ENCODE data around the gene CSAD.

DNA sequence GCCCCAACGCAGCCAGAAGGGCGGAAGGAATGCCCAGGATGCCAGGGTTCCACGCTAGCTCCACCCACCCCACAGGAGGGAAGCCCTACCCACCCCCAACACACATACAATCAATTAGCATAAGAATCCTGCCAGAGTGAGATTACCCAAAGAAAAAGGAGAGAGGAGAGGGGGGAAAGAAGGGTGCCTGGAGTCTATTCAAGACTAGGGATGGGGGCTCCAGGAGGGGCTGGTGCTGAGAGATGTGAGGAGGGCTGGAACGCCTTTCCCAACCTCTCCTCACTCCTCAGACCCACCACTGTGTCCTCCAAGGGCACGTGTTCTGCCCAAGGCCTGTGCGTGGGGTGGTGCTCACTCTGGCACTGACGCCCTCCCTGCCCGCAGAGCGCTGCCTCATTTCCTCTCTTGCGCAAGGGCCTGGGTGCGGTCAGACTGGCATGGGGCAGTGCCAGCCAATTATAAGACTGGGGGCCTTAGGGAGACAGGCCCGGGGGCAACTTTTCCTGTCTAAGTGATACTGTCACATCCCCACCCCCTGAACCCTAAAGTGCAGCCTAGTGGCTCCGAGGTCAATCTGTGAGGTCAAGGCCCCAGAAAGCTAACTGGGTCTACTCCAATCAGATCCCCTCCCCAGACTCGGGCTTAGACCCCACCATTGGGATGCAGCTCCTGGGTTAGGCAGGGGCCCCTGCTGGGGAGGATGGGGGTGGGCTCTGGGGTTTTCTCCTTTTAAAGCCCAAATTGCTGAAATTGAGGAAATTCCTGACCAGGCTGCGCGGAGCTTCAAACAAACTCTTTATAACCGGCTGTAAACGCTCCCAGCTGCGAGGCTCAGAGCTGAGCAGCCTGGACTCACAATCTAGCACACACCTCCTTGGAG, 36.6 kb upstream of the CSAD start:
- TF ChIP-seq, protein P1, sequence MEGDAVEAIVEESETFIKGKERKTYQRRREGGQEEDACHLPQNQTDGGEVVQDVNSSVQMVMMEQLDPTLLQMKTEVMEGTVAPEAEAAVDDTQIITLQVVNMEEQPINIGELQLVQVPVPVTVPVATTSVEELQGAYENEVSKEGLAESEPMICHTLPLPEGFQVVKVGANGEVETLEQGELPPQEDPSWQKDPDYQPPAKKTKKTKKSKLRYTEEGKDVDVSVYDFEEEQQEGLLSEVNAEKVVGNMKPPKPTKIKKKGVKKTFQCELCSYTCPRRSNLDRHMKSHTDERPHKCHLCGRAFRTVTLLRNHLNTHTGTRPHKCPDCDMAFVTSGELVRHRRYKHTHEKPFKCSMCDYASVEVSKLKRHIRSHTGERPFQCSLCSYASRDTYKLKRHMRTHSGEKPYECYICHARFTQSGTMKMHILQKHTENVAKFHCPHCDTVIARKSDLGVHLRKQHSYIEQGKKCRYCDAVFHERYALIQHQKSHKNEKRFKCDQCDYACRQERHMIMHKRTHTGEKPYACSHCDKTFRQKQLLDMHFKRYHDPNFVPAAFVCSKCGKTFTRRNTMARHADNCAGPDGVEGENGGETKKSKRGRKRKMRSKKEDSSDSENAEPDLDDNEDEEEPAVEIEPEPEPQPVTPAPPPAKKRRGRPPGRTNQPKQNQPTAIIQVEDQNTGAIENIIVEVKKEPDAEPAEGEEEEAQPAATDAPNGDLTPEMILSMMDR (IDR thresholded peaks at IDR 0.05; ENCODE audit: low read depth, low read length), result no peak
- no peak for TF ChIP-seq EZH2phosphoT487 (IDR thresholded peaks at IDR 0.05; ENCODE audit: low read depth)

Measured in OCI-LY3 (cell line).